PC-9 (cell line): ENCODE data around the gene TXNDC2.

ENCODE experiments used
- EZH2 ChIP-seq: fragments of 200-600 bp; sonication (generic); IDR thresholded peaks from 2 replicates; pipeline ENCODE4 v1.8.0; 2017; ENCODE audit warnings: antibody characterized with exemption, low read depth
- TF ChIP-seq, protein P1 (sequence below): fragments of 200-600 bp; sonication (generic); conservative IDR thresholded peaks from 2 replicates; pipeline ENCODE4 v1.6.1; 2017; ENCODE audit warnings: mixed run types, antibody characterized with exemption, mild to moderate bottlenecking, moderate library complexity

- TF ChIP-seq, protein P1, sequence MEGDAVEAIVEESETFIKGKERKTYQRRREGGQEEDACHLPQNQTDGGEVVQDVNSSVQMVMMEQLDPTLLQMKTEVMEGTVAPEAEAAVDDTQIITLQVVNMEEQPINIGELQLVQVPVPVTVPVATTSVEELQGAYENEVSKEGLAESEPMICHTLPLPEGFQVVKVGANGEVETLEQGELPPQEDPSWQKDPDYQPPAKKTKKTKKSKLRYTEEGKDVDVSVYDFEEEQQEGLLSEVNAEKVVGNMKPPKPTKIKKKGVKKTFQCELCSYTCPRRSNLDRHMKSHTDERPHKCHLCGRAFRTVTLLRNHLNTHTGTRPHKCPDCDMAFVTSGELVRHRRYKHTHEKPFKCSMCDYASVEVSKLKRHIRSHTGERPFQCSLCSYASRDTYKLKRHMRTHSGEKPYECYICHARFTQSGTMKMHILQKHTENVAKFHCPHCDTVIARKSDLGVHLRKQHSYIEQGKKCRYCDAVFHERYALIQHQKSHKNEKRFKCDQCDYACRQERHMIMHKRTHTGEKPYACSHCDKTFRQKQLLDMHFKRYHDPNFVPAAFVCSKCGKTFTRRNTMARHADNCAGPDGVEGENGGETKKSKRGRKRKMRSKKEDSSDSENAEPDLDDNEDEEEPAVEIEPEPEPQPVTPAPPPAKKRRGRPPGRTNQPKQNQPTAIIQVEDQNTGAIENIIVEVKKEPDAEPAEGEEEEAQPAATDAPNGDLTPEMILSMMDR, result no peak
- TF ChIP-seq EZH2, result no peak
Observed at GRCh38 chr18:9890196-9890595, 4.4 kb downstream of the TXNDC2 start.
